Measurements from ENCODE around the gene CTXND1.

CTXND1 gene

GRCh38 chr15:80211976-80212375 is 40.0 kb downstream of the CTXND1 start:
- DNase-seq (ENCODE audit: low read depth, low spot score), result no peak
- H3K9me3 ChIP-seq (ENCODE audit: insufficient read depth, low read length), result no peaks in the 10 kb centered on the region
- no peak overlapping the region for H3K9ac ChIP-seq (ENCODE audit: insufficient read length, low read depth)
- no peaks in the 10 kb centered on the region for H3K4me1 ChIP-seq (ENCODE audit: insufficient read depth, insufficient read length)
- H3K36me3 ChIP-seq (ENCODE audit: insufficient read depth, insufficient read length, low read length), result no peaks in the 10 kb centered on the region
- H3K27me3 ChIP-seq (ENCODE audit: insufficient read depth, insufficient read length), result no peaks in the 10 kb centered on the region
- TF ChIP-seq ZNF274 (IDR thresholded peaks at IDR 0.05; ENCODE audit: low read depth, low read length) (no peak), YY1 (IDR thresholded peaks at IDR 0.05; ENCODE audit: insufficient read depth, insufficient read length) (no peak)
- no peak overlapping the region for H3K4me3 ChIP-seq (ENCODE audit: insufficient read length, low read depth)

DNA sequence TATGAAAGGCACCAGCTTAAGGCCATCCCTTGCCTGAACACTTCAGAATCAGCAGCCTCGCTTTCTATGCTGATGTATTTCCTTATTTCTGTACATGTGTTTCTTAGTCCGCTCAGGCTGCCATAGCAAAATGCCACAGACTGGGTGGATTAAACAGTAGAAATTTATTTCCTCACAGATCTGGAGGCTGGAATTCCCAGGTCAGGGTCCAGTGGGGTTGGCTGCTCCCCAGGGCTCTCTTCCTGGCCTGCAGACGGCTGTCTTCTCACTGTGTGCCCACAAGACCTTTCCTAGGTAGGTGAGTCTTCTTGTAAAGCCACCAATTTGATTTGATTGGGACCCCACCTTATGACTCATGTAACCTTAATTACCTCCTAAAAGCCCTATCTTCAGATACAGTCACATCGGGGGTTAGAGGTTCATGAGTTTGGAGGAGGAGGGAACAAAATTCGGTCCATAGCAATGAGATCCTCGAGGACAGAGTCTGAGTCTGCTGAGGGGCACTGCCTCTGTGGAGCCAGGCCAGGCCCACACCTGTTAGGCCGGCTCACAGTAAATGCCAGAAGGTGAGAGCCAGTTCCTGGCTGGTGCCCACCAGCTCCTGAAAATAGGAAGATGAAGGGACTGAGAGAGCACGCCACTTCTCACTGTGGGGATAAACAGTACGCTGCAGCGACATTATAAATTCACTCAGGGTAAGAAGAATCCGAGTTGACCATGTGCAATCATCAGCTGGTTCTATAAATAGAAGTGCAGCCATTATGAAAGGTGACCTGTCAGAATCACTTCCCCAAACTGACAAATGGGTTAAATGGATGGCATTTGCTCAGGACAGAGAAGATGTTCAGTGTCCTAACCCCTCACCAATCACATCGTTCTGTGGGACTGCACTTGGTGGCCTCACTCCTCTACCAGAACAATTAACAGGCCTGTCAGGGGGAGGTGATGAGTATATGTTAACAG is 41.1 kb downstream of the CTXND1 start:
- TF ChIP-seq SUZ12 (IDR thresholded peaks at IDR 0.05; ENCODE audit: extremely low read depth, insufficient read depth, insufficient read length), result no peak
- TF ChIP-seq YY1 (IDR thresholded peaks at IDR 0.05; ENCODE audit: insufficient read depth, insufficient read length), result no peak
- TF ChIP-seq ZNF274 (IDR thresholded peaks at IDR 0.05; ENCODE audit: low read depth, low read length), result no peak
- Histone ChIP-seq H3K4me1 (ENCODE audit: insufficient read depth, insufficient read length) (no peaks in the 10 kb centered on the region), H3K9ac (ENCODE audit: insufficient read length, low read depth) (no peak overlapping the region), H3K36me3 (ENCODE audit: insufficient read depth, insufficient read length, low read length) (no peaks in the 10 kb centered on the region), H3K27me3 (ENCODE audit: insufficient read depth, insufficient read length) (no peaks in the 10 kb centered on the region), H3K4me3 (ENCODE audit: insufficient read length, low read depth) (no peak overlapping the region), H3K9me3 (ENCODE audit: insufficient read depth, low read length) (no peaks in the 10 kb centered on the region)
- DNase-seq (ENCODE audit: low read depth, low spot score), result no peak

GRCh38 chr15:80208758-80209734 is 43.0 kb downstream of the CTXND1 start:
- Histone ChIP-seq H3K9me3 (ENCODE audit: insufficient read depth, low read length) (no peaks in the 10 kb centered on the region), H3K9ac (ENCODE audit: insufficient read length, low read depth) (no peak overlapping the region), H3K4me3 (ENCODE audit: insufficient read length, low read depth) (no peak overlapping the region), H3K36me3 (ENCODE audit: insufficient read depth, insufficient read length, low read length) (no peaks in the 10 kb centered on the region), H3K27me3 (ENCODE audit: insufficient read depth, insufficient read length) (no peaks in the 10 kb centered on the region), H3K4me1 (ENCODE audit: insufficient read depth, insufficient read length) (no peaks in the 10 kb centered on the region)
- DNase-seq (ENCODE audit: low read depth, low spot score), result no peak
- TF ChIP-seq ZNF274 (IDR thresholded peaks at IDR 0.05; ENCODE audit: low read depth, low read length), result no peak
- no peak for TF ChIP-seq SUZ12 (IDR thresholded peaks at IDR 0.05; ENCODE audit: extremely low read depth, insufficient read depth, insufficient read length)
- TF ChIP-seq YY1 (IDR thresholded peaks at IDR 0.05; ENCODE audit: insufficient read depth, insufficient read length), result no peak

GRCh38 chr15:80207887-80208286 is 44.1 kb downstream of the CTXND1 start:
- Histone ChIP-seq H3K9me3 (ENCODE audit: insufficient read depth, low read length) (no peaks in the 10 kb centered on the region), H3K4me1 (ENCODE audit: insufficient read depth, insufficient read length) (no peaks in the 10 kb centered on the region), H3K9ac (ENCODE audit: insufficient read length, low read depth) (no peak overlapping the region), H3K4me3 (ENCODE audit: insufficient read length, low read depth) (no peak overlapping the region), H3K27me3 (ENCODE audit: insufficient read depth, insufficient read length) (no peaks in the 10 kb centered on the region), H3K36me3 (ENCODE audit: insufficient read depth, insufficient read length, low read length) (no peaks in the 10 kb centered on the region)
- DNase-seq (ENCODE audit: low read depth, low spot score), result no peak
- TF ChIP-seq ZNF274 (IDR thresholded peaks at IDR 0.05; ENCODE audit: low read depth, low read length), result no peak

DNA sequence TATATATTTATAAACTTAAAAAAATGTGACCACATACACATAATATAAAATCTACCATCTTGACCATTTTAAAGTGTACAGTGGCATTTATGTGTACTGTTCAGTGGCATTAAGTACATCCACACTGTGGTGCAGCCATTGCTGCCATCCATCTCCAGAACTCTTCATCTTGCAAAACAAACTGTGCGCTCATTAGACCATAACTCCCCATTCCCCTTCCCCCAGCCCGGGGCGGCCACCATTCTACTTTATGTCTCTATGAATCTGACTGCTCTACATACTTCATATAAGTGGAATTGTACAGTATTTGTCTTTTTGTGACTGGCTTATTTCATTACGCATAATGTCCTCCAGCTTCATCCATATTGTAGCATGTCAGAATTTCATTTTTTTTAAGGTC is 47.8 kb downstream of the CTXND1 start:
- H3K4me3 ChIP-seq (ENCODE audit: insufficient read length, low read depth), result no peak overlapping the region
- no peaks in the 10 kb centered on the region for H3K36me3 ChIP-seq (ENCODE audit: insufficient read depth, insufficient read length, low read length)
- H3K4me1 ChIP-seq (ENCODE audit: insufficient read depth, insufficient read length), result peaks cover 6% of the 10 kb centered on the region
- TF ChIP-seq SUZ12 (IDR thresholded peaks at IDR 0.05; ENCODE audit: extremely low read depth, insufficient read depth, insufficient read length) (no peak), YY1 (IDR thresholded peaks at IDR 0.05; ENCODE audit: insufficient read depth, insufficient read length) (no peak), ZNF274 (IDR thresholded peaks at IDR 0.05; ENCODE audit: low read depth, low read length) (no peak)
- DNase-seq (ENCODE audit: low read depth, low spot score), result no peak
- no peaks in the 10 kb centered on the region for H3K27me3 ChIP-seq (ENCODE audit: insufficient read depth, insufficient read length)
- no peak overlapping the region for H3K9ac ChIP-seq (ENCODE audit: insufficient read length, low read depth)
- H3K9me3 ChIP-seq (ENCODE audit: insufficient read depth, low read length), result no peaks in the 10 kb centered on the region

DNA sequence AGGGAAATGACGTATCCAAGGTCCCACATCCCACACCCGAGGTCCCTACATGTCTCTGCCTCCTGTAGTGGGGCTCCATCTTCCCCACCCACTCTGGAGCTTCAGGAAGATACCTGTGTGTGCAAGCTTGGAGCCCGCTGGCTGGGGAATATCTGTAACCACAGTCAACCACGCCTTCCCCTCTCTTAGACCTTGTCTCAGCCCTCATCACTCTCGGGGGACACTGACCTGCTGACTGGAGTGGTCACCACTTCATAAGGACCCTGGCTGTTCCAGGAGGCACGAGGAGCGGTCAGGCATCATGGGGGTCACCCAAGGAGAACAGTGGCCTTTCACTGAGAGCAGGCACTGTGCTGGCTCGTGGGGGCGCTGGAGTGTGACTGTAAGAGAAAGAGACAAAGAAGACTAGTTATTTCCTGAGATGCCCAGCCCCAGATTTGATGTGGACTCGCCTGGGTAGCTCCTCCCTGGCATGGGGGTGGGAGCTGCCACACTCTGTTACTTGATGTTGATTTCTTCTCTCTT is 48.6 kb downstream of the CTXND1 start:
- Histone ChIP-seq H3K9ac (ENCODE audit: insufficient read length, low read depth) (no peak overlapping the region), H3K27me3 (ENCODE audit: insufficient read depth, insufficient read length) (no peaks in the 10 kb centered on the region), H3K9me3 (ENCODE audit: insufficient read depth, low read length) (no peaks in the 10 kb centered on the region), H3K4me1 (ENCODE audit: insufficient read depth, insufficient read length) (peaks cover 6% of the 10 kb centered on the region), H3K4me3 (ENCODE audit: insufficient read length, low read depth) (no peak overlapping the region), H3K36me3 (ENCODE audit: insufficient read depth, insufficient read length, low read length) (no peaks in the 10 kb centered on the region)
- TF ChIP-seq ZNF274 (IDR thresholded peaks at IDR 0.05; ENCODE audit: low read depth, low read length) (no peak), YY1 (IDR thresholded peaks at IDR 0.05; ENCODE audit: insufficient read depth, insufficient read length) (no peak), SUZ12 (IDR thresholded peaks at IDR 0.05; ENCODE audit: extremely low read depth, insufficient read depth, insufficient read length) (no peak)
- DNase-seq (ENCODE audit: low read depth, low spot score), result no peak

Measured in NT2/D1 (cell line).